ENCODE results near the gene ADAMTSL4.

ADAMTSL4 gene

DNA sequence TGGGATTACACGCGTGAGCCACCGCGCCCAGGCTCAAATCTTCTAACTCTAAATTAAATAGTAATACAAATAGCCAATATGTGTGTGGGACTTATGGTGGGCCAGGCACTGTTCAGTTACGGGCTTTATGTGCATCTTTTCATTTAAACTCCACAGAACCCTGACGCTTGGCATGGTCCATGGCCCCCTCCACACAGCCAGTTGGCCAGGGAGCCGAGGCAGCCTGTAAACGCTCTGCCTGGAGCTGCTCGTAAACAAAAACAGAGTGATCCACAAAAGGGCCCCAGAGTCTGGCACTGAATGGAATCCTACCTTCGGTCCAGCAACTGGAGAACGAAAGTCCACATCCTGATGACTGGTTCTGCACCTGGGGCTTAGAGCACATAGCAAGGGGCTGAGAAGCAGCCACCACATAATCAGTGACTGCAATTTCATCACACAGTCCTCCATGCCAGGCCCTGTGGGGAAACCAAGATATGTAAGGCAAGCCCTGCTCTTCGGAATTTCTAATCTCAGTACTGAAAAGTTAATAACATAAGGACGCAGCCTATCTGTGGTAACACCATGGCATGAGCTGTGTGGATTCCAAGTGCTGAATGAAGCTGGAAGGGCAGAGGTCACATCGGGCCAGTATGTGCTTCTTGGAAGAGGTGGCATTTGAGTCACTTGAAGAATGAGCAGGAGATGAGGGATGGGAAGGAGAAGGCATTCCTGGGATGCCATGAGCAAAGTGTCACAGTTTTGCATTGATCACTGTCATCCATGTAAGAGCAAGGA is 13.5 kb upstream of the ADAMTSL4 start:
- no peak for DNase-seq

DNA sequence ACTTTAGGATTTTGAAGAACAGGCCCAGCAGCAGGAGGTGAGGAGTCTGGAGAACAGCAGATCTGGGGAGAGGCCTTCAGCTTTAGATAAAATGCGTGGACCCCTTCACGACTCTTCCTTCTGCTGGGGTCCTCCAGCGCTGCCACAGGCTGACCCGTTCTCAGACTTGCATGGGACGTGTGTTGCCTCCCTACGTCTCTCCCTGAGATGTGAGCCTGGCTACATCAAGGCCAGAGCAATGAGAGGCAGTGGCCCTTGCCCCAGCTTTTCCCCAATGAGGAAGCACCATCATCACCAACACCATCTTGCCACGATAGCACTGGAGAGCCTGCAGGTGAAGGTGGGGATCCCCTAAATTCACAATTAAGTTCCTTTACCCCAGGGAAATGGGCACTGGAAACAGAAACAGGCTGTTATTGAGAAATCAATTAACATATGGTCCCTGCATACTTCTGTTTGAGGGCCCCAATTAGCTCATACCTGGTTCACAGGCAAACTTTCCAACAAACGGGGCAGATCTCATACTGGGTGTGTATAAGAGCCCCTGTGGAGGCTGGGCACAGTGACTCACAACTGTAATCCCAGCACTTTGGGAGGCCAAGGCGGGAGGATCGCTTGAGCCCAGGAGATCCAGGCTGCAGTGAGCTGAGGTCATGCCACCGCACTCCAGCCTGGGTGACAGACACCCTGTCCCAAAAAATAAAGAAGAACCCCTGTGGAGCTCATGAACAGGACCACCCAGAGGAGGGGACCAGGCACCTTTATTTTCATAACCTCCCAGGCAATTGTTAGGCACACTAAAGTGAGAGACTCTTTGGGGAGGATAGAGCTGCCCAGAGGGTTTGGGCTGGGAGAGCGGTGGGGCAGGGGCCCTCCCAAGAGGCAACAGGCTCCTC is 12.1 kb upstream of the ADAMTSL4 start:
- no peak for DNase-seq

DNA sequence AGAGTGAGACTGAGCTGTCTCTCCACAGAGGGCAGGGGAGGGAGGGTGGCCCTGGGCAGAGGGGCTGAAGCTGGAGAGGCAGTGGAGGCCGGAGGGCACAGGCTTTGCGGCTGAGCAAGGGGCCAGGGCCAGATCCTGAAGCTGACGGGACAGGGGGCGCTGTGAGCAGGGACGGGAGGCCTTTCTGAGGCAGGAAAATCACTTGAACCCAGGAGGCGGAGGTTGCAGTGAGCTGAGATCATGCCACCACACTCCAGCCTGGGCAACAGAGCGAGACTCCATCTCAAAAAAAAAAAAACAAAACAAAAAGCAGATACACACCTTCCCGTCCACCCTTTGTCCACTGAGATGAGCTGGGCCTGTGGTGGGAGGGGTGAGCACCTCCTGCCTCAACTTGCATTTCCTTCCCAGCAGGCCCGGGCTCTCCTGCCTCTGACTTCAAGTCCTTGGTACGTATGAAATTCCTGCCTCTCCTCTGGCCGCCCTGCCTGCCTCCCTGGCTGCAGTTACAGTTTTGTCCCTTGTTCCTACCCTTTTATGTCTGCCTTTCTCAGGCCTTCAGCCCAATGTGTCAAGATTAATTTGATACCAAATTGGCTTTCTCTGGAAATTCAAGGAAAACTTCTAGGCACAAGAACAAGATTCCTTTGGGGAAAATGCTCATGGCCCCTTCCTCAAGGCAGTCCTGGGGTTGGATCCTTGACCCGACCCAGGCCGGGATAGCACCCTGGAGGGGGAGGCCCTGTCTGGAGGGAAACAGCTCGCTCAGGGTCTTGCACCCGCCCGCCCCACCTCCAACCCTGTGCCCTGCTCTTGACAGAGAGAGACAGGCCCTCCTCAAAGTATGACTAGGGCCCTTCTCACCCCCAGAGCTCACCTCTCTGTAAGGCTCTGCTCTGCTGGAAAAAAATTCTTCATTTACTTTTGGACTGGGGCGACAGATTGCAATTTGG is 11.2 kb upstream of the ADAMTSL4 start:
- peak; percentile 20 for DNase-seq

DNA sequence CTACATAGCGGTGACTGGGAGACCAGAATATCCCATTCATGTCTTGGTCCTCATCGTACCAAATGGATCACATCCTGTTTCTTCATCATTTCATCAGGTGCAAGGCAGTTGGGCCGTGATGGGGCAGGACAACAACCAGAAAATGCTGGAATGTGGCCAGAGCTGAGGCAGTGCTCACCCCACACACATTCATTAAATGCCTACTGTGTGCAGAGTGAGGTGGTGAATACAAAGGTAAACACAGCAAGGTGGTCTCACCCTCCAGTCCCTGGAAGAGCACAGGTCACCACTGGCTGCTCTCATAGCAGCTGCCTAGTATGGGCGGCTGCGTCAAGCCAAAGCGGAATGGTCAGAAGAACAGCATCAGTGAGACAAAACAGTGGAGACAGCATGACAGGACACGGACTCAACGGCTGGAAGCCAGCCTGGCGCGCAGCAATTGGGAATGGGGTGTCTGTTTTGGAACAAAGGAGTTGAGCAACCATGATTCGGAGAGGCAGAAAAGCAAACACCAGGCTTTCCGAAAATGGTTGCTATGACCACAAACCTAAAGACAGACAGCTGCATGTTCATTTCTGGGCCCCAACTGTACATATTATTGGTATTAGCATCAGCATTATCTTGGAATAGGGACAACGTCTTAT is 5.6 kb upstream of the ADAMTSL4 start:
- peak; percentile 63 for DNase-seq

DNA sequence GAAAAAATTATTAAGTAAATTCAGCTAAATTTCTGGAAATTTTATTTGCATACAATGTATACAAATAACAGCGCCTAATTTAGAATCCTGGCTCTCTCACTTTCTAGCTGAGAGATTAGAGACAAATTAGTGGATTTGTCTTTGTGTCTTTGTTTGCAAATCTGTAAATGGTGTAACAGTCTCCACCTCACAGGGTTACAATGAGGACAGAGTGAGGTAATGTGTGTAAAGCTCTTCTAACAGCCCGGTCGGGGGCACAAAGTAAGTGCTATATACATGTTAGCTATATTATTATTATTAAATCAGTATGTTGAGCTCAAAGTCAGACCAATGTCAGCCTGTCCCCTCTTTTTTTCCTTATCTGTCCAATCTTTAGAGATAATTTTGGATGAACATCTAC is 5.0 kb upstream of the ADAMTSL4 start:
- peak; percentile 44 for DNase-seq

DNA sequence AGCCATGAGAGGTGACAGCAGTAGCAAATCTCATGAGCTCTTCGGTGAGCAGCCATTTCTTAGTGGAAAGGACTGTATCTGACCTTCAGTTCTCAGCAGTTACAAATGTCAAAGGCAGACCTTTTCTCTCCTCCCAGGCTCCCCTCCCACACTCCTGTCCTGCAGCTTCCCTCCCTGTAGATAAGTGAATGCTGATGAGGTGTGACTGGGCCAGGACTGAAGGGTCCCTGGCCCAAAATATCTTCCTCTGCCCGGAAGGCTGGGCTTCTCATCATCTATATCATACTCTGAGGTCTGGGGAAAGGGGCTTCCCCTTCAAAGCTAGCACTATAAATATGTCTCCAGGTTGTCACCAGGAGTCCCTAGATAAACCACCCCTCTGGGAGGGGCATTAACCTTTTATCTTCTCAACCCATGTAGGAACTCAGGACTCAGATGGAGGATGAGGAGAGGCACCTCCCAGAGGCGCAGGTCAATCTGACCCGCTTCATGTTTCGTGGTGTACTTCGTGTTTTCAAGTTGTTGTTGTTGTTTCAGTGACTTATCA is 3.6 kb upstream of the ADAMTSL4 start:
- no peak for DNase-seq

DNA sequence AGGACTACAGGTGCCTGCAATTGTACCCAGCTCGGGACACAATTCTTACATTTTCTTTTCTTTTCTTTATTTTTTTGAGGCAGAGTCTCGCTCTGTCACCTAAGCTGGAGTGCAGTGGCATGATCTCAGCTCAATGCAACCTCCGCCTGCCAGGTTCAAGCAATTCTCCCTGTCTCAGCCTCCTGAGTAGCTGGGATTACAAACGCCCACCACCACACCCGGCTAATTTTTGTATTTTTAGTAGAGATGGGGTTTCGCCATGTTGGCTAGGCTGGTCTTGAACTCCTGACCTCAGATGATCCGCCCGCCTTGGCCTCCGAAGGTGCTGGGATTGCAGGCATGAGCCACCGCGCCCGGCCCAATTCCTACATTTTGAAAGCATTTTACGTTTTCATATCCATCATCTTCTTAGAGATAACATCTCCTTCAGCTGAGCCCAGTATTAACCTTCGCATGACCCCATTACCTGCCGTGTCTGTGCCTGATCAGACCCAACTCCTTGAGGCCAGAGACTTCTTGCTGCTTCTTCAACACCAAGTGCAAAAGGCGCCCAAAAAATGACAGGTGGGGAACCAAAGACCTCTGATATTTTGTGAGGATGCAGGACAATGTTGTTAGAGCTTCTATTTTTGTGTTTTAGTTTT is 2.8 kb upstream of the ADAMTSL4 start:
- no peak for DNase-seq

DNA sequence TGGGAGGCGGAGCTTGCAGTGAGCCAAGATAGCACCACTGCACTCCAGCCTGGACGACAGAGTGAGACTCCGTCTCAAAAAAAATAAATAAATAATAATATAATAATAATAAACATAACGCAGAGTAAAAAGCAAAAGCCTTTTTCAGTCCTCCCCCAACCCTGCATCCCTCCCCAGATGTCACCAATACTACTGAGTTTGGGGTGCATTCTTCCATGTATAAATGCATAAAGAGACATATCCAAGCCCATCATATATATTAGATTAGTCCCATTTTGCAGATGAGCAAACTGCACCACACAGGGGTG is 930 bp upstream of the ADAMTSL4 start:
- no peak for DNase-seq

DNA sequence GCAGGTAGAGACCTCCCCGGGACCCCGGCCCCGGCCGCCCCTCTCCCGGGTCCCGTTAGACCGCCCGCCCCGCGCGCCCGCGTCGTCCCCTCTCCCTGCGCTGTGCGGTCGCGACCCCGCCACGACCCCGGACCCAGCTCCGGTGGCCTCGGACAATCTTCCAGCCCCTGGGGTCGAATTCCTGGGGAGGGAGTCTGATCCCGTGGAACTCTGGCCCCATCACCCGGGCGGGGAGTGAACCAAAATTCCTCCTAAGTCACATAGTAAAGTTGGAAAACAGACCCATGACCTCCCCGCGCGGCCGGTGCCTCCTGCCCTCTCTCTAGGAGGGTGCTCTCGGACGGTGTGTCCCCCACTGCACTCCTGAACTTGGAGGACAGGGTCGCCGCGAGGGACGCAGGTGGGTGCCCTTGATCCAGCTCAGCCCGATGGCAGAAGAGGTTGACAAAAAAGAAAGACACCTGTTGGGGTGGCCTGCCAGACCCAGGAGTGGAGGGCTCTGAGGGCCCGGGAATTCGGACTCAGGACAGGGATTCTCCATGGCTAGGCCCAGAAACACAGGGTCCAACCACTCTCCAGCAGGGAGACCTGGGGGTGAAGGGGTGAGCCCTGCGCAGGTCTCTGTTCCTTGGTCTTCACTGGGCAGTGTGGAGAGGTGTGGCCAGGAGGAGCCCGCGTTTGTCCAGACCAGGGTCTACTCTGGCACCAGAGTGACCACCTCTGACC is 451 bp downstream of the ADAMTSL4 start:
- peak; percentile 73 for DNase-seq

DNA sequence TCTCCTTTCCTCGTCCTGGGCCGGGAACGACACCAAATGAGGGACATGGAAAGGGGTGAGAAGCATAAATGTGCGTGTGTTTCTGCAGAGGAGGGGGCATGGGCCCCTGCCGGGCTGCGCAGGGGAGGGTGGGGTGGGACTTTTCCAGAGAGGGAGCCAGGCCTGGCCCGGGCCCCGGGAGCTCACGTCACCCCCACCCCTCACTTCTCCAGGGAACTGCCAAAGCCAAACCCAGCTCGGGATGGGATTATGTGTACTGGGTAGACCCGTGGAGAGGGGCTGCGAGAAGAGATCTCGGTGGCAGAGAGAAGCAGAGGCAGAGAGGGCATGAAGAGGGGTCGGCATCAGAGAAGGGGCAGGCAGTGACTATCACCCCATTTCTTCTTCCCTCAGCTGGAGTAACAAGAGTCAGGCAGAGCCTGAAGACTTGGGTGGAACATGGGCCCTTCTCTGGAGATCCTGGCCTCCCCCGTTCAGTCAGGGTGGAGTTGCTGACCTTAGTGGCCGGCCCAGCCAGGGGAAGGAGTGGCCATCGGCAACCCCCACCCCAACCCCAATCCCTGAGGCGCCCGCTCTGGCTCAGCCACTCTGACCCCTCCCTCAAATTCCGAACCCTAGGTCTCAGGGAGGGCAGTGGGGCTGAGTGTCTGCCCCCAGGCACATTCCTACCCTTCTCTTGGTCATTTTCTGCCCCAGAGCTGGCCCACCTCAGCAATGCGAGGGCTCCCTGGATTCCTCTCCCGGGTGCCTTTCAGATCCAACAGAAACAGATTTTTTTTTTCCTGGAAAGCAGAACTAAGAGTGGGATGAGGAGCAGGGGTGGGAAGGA is 1.2 kb downstream of the ADAMTSL4 start:
- DNase-seq = peak; percentile 50

DNA sequence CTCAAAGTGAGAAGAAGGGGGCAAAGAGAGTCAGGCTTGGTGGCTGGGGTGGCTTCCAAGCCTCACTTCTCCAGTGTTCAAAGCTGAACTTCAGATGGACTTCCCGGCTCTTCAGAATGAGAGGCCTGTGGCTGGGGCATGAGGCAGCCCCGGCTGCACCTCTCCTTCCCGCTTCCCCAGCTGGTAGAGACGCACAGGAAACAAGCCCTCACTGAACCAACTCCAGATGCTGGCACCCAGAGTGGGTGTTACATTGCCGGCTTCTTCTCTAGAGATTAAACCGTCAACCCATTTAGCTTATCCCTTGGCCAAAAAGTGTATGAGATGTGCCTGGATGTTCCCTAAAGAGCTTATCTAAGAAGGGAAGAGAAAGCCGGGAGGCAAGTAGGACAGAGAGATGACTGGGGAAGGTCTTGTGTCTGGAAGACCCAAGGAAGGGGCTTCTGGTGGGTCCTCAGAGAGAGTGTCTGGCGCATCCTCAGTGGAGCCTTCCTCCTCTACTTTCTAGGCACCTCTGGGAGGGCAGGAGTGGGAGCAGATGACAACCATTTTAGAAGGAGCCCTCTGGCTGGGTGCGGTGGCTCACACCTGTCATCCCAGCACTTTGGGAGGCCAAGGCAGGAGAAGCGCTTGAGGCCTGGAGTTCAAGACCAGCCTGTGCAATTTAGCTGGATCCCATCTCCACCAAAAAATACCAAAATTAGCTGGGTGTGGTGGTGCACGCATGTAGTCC is 2.0 kb downstream of the ADAMTSL4 start:
- no peak for DNase-seq

DNA sequence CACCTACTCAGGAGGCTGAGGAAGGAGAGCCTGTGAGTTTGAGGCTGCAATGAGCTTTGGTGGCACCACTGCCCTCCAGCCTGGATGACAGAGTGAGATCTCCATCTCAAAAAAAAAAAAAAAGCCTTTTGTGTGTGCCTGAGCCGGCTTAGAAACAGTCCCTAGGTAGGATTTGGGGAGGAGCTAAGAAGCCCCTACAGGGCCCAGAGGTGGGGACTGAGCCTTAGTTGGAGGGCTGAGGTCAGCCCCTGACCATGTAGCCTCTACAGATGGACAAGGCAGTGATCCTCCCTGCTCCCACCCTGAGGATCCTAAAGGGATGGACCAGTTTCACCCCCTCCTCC is 2.5 kb downstream of the ADAMTSL4 start:
- no peak for DNase-seq

DNA sequence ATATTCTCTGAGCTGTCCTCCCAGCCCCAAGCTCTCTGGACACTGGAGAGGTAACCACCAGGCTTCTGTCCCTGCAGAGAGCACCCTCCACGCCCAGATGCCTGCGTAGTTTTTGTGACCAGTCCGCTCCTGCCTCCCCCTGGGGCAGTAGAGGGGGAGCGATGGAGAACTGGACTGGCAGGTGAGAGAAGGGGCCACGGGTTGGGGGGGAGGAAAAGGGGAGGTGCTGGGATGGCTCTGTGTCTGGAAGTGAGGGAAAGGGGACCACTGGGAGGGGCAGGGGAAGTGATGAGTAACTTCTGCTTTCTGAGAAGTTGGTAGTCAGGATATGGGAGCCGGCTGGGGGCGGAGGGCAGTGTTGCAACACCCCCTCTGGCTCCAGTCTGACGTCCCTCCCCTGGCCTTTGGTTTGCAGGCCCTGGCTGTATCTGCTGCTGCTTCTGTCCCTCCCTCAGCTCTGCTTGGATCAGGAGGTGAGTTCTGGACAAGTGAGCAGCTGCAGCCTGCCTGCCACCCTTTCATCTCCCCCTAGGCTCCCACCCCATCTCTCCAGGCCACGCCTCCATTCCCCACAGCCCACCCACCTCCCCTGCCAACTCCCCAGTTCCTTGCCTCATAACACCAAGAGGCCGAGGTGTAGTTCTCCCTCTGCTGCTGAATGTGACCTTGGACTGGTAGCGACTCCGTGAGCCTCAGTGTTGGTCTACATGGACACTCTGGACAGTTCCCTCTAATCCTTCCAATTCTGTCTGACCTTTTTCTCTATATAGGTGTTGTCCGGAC is 3.1 kb downstream of the ADAMTSL4 start:
- DNase-seq = no peak

DNA sequence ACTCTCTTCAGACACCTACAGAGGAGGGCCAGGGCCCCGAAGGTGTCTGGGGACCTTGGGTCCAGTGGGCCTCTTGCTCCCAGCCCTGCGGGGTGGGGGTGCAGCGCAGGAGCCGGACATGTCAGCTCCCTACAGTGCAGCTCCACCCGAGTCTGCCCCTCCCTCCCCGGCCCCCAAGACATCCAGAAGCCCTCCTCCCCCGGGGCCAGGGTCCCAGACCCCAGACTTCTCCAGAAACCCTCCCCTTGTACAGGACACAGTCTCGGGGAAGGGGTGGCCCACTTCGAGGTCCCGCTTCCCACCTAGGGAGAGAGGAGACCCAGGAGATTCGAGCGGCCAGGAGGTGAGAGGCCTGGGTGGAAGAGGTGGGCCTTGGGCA is 3.7 kb downstream of the ADAMTSL4 start:
- no peak for DNase-seq

DNA sequence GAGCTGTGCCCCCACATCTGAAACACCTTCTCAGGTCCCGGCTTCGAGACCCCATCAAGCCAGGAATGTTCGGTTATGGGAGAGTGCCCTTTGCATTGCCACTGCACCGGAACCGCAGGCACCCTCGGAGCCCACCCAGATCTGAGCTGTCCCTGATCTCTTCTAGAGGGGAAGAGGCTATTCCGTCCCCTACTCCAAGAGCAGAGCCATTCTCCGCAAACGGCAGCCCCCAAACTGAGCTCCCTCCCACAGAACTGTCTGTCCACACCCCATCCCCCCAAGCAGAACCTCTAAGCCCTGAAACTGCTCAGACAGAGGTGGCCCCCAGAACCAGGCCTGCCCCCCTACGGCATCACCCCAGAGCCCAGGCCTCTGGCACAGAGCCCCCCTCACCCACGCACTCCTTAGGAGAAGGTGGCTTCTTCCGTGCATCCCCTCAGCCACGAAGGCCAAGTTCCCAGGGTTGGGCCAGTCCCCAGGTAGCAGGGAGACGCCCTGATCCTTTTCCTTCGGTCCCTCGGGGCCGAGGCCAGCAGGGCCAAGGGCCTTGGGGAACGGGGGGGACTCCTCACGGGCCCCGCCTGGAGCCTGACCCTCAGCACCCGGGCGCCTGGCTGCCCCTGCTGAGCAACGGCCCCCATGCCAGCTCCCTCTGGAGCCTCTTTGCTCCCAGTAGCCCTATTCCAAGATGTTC is 4.3 kb downstream of the ADAMTSL4 start:
- DNase-seq = no peak

DNA sequence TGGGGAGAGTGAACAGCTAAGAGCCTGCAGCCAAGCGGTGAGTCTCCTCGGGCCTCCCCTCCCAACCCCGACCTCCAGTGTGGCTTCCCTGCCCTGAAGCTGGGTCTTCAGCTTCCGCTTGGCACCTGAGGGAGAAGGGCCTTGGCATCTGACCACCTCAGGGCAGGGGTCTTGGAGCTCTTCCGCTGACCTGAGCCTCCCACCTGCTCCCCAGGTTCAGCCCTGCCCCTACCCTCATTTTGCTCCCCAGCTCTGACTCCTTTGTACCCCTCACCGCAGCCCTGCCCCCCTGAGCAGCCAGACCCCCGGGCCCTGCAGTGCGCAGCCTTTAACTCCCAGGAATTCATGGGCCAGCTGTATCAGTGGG is 4.9 kb downstream of the ADAMTSL4 start:
- DNase-seq = no peak

DNA sequence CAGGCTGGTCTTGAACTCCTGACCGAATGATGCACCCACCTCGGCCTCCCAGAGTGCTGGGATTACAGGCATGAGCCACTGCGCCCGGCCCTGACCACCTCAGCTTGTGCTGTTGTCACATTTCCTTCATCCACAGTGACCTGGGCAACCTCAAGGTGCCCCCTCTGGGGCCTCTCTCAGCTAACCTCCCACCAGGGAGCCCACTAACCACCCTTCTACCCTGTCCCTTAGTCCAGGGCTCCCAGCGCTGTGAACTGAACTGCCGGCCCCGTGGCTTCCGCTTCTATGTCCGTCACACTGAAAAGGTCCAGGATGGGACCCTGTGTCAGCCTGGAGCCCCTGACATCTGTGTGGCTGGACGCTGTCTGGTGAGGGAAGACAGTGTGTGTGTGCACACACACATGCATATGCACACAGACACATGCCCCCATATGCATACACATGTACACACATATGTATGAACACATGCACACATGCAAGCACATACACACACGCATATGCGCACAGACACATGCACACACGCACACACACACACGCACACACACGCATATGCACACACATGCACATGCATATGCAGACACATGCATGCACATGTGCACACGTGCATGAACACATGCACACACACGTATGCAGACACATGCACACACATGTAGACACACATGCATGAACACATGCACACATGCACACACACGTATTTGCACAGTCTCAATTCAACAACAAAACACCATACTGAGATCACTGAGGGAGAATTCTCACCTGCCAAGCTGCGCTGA is 6.2 kb downstream of the ADAMTSL4 start:
- no peak for DNase-seq
